Measurements from ENCODE around the gene SEC31A. TPM values are rescaled to one million over a fixed set of nuclear protein-coding genes. Genes with fewer than 3 reads are reported as not detected.

The SEC31A gene
- 147 and 191 TPM in 2 replicates for polyA plus RNA-seq (2012; rRNA removed)
- 141 and 148 TPM in 2 replicates for polyA plus RNA-seq (2012; cell fraction: cytosol; rRNA removed)
- polyA plus RNA-seq (2012; cell fraction: nucleus; rRNA removed) = 118 and 233 TPM in 2 replicates

- Histone ChIP-seq H3K27ac (ENCODE audit: low read depth in 2 of 2, low read length in 1 of 2) (peak within 1 kb of the TSS; percentile 98 to 99), H4K20me1 (ENCODE audit: insufficient read depth) (peaks cover 38% of the 10 kb centered on the region), H3K4me1 (ENCODE audit: control insufficient read depth in 1 of 2, insufficient read depth in 2 of 2, low read depth in 1 of 2, low read length in 1 of 2) (peaks cover 1 to 8% of the 10 kb centered on the region in 2 experiments; a peak in 3 of 4 replicates), H3K36me3 (replicated peaks in 1 of 2; ENCODE audit: control insufficient read depth in 1 of 2, insufficient read depth in 2 of 2, low read length in 1 of 2) (peaks cover 34 to 45% of the 10 kb centered on the region in 2 experiments), H3K4me2 (peak within 1 kb of the TSS; percentile 90), H3F3A (replicated peaks; ENCODE audit: insufficient read depth) (peaks cover 33% of the 10 kb centered on the region), H2AFZ (ENCODE audit: low read depth) (peak within 1 kb of the TSS; percentile 53), H3K9me3 (no peaks in the 10 kb centered on the region), H3K9ac (peak within 1 kb of the TSS; percentile 99), H3K79me2 (ENCODE audit: insufficient read depth) (peaks cover 81% of the 10 kb centered on the region), H3K27me3 (ENCODE audit: insufficient read depth) (no peaks in the 10 kb centered on the region), H3K4me3 (ENCODE audit: low read depth in 2 of 2, low read length in 1 of 2) (peak within 1 kb of the TSS; percentile 82 to 94), H3K9me2 (no peaks in the 10 kb centered on the region)
- 1% methylated on average over 40 of the region's 71 CpGs for WGBS (ENCODE audit: low lambda C conversion rate)
- DNase-seq = peak; percentile 95
- TF ChIP-seq MAX (IDR thresholded peaks at IDR 0.05; ENCODE audit: low read depth) (peak; percentile 94), ELF1 (IDR thresholded peaks at IDR 0.05) (peak; percentile 97), GABPA (IDR thresholded peaks at IDR 0.05; ENCODE audit: low read depth) (peak; percentile 90), CTCF (IDR thresholded peaks at IDR 0.05) (no peak; the same call in 1 of the 2 replicates), EZH2phosphoT487 (IDR thresholded peaks at IDR 0.05; ENCODE audit: borderline replicate concordance, low read depth) (no peak), RCOR1 (IDR thresholded peaks at IDR 0.05; ENCODE audit: low read length) (peak; percentile 13; the same call in 1 of the 2 replicates), NRF1 (IDR thresholded peaks at IDR 0.05; ENCODE audit: low read depth, low read length) (0 out of 2 replicates have a peak, but pooled peaks have one; percentile 15), TEAD4 (IDR thresholded peaks at IDR 0.05; ENCODE audit: borderline replicate concordance, insufficient read depth) (0 out of 2 replicates have a peak, but pooled peaks have one; percentile 7), TAF1 (IDR thresholded peaks at IDR 0.05; ENCODE audit: borderline replicate concordance, low read depth, low read length) (peak; percentile 88), IRF3 (IDR thresholded peaks at IDR 0.05; ENCODE audit: low read depth, low read length) (no peak), CHD2 (IDR thresholded peaks at IDR 0.05; ENCODE audit: low read length, partially characterized antibody) (peak; percentile 91), REST (IDR thresholded peaks at IDR 0.05; ENCODE audit: low read depth, low read length) (no peak), RFX5 (IDR thresholded peaks at IDR 0.05; ENCODE audit: low read length) (no peak), YY1 (IDR thresholded peaks at IDR 0.05; ENCODE audit: low read depth) (peak; percentile 76), FOXM1 (IDR thresholded peaks at IDR 0.05; ENCODE audit: low read depth) (0 out of 2 replicates have a peak, but pooled peaks have one; percentile 26), ZBTB33 (IDR thresholded peaks at IDR 0.05; ENCODE audit: borderline replicate concordance, low read depth) (0 out of 2 replicates have a peak, but pooled peaks have one; percentile 9), MEF2A (IDR thresholded peaks at IDR 0.05; ENCODE audit: borderline replicate concordance, low read depth) (no peak), FOSL2 (IDR thresholded peaks at IDR 0.05; ENCODE audit: borderline replicate concordance, low read depth) (no peak), NFIC (IDR thresholded peaks at IDR 0.05; ENCODE audit: borderline replicate concordance) (no peak), RAD21 (IDR thresholded peaks at IDR 0.05; ENCODE audit: low read length) (no peak), SIN3A (IDR thresholded peaks at IDR 0.05; ENCODE audit: borderline replicate concordance, low read depth, low read length) (no peak; the same call in 1 of the 2 replicates), POLR2AphosphoS5 (IDR thresholded peaks at IDR 0.05; ENCODE audit: low read depth, low read length) (peak; percentile 86), MXI1 (IDR thresholded peaks at IDR 0.05; ENCODE audit: low read depth, low read length) (peak; percentile 98), FOXJ3 (CRISPR knock-in tag; IDR thresholded peaks at IDR 0.05) (no peak)
- ChIA-PET CTCF (no interaction called here), POLR2A (no interaction called here)
Measured at GRCh38 chr4:82890901-82891706, at the start of gene SEC31A. Gene SEC31A (minus strand): TSS chr4:82891153. CDS start chr4:82881936, 9,217 bp downstream.

Data from SK-N-SH (cell line).